GM19395 (cell line): Measurements from ENCODE around the gene RWDD1.
"Not testable (repeated sequence)": the region's sequence is repeated elsewhere in the genome, so short reads cannot be mapped to it uniquely, and the experiment has no call there.

Experiments used
- ATAC-seq: cut with Tn5 transposase; IDR thresholded peaks from one replicate; pipeline ENCODE4 v1.9.1; 2021; ENCODE audit warnings: mild to moderate bottlenecking, moderate library complexity; ENCODE audit not compliant: unreplicated experiment

The RWDD1 gene

DNA sequence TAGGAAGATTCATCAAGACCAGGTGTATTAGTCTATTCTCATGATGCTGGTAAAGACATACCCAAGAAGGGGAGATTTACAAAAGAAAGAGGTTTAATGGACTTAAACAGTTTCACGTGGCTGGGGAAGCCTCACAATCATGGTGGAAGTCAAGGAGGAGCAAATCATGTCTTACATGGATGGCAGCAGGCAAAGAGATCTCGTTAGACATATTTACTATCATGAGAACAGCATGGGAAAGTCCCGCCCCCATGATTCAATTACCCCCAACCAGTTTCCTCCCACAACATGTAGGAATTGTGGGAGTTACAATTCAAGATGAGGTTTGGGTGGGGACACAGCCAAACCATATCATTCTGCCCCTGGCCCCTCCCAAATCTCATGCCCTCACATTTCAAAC, 32.6 kb downstream of the RWDD1 start:
- not testable (repeated sequence) for ATAC-seq

DNA sequence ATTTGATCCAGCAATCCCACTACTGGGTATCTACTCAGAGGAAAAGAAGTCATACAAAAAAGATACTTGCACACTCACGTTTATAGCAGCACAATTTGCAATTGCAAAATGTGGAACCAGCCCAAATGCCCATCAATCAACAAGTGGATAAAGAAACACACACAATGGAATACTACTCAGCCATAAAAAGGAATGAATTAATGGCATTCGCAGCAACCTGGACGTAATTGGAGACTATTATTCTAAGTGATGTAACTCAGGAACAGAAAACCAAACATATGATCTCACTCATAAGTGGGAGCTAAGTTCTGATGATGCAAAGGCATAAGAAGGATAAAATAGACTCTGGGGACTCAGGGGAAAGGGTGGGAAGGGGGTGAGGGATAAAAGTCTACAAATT, 33.6 kb downstream of the RWDD1 start:
- ATAC-seq: not testable (repeated sequence)

DNA sequence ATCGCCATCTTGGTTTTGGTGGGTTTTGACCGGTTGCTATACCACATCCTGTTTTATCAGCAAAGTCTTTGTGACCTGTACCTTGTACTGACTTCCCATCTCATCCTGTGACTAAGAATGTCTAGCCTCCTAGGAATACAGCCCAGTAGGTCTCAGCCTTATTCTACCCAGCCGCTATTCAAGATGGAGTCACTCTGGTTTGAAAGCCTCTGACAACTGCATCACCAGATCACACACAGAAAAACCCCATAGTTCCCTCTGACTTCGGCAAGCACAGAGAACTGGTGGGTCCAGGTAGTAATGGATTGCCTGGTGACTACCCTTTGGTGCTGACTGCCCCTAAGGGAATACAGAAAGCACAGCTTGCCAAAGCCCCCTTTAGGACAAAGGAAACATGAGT, 34.6 kb downstream of the RWDD1 start:
- ATAC-seq: no peak

DNA sequence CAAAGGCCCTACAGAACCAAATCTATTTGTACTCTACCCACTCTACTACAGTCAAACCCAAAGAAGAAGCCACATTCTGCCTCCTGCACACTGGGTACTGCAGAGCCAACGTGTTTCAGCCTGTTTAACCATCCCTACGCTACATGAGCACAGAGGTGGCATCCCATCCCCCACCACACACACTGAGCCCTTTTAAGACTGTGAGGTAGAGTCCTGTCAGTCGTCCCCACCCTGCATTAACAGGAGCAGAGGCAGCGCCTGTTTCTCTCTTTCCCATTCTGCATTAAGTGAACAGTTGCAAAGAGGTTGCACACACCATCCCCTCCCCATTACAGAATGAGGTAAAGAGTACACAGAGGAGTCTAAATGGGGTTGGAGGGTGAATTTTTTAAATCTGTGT, 39.8 kb downstream of the RWDD1 start:
- ATAC-seq: no peak

DNA sequence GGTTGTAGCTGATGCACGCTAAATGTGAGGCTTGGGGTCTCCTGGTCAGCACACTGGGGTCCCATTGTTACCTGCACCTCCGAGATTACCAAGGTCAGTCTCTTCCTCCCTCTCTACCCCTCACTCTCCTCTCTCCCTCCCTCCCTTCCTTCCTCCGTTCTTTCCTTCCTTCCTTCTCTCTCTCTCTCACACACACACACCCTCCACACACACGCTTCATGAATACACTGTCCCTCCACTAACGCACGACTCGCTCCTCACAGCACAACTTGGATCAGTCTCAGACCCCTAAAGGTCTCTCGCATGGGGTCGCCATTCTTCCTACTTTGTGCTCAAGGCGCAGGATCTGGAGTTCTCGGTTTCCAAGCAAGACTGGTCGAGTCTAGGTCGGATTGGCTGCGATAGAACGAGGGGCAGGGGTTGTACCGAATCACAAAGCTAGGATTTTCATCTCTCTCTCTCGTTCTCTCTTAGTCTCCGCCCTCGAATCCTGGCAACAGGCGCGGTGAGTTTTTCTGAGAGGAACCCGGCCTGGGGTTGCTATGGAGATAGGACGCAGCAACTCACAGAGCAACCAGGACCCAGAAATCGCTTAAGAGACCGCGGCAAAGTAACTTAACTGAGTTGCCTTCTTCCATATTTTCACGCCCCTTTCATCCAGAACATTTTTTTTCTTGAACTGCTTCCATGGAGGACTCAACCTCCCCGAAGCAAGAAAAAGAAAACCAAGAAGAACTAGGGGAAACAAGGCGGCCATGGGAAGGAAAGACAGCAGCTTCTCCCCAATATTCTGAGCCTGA, 44.8 kb downstream of the RWDD1 start, which contains the start of gene RSPH4A:
RSPH4A (plus strand) TSS at position 543 of the 800 bp plus-strand sequence; CDS start at position 688, 145 bp downstream.
- peak; percentile 99 for ATAC-seq

DNA sequence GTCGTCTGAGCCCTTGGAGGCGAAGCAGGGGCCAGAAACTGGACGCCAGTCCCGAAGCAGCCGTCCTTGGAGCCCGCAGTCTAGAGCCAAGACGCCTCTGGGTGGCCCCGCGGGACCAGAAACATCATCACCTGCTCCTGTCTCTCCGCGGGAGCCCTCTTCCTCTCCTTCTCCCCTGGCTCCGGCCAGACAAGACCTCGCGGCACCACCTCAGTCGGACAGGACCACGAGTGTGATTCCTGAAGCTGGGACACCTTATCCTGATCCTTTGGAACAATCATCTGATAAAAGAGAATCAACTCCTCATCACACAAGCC, 45.4 kb downstream of the RWDD1 start:
- peak; percentile 37 for ATAC-seq

DNA sequence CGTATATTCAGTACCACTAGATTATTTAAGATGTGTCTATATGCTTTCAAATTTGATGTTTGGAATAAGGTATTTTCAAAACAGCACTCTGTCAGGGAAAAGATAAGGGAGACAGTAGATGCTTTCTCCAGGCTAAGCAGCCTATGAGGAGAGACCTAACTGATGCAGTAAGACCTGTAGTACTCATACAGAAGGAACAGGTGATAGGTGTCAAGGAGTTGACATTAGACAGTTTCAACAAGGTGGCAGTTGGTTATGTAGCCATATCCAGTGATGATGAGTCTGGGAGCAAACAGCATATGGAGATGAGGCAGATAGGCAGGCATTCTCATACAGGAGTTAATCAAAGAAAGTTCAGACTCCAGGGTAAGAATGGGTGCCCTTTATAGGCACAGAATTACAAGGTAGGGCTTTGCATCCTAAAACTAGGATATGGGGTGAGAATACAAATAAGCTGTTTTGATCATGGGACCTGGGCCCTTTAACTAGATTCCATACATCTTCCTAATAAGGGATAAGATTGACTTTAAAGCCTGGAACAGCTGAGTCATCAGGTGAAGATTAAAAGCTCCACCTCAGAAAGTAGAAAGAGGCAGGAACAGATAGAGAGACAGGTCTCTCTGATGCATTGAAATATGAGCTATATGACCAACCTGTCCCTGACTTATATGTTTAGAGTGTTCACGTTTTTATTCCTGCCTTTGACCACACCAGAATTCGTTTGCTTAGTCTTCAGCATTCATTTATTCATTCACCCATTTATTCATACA, 52.9 kb downstream of the RWDD1 start:
- no peak for ATAC-seq

DNA sequence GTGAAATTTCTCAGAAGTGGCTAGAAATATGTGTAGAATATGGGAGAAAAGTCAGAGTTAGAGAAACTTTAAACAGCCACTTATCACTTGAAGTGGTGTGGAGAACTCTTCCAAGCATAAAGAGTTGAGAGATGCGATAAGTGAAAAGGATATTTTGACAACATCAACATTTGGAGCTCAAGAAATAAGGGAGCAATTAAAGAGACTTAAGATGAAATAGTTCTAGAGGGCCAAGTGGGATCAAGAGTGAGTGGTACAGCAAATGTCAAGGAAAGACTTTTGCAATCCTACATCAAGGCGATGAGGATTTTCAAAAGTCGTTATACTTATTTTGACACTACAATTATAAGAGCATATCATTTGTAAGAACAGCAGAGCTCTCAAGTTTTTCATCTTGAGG, 54.6 kb downstream of the RWDD1 start:
- no peak for ATAC-seq

DNA sequence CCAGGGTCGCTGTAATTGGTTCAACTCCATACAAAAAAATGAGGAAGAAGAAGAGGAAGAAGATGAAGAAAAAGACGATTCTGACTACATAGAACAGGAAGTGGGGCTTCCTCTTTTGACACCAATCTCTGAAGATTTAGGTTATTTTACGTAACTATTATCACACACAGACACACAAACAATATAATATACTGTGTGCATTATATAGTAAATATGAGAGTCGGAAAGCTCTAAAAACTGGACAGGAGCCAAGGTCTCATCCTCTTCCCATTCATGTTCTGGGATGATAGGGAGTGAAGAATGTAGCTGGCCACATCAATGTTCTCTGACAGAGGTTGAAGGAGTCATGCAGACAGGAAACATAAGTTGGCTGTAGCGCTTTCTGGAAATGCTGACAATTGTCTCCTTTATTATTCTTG, 58.3 kb downstream of the RWDD1 start:
- ATAC-seq: no peak

DNA sequence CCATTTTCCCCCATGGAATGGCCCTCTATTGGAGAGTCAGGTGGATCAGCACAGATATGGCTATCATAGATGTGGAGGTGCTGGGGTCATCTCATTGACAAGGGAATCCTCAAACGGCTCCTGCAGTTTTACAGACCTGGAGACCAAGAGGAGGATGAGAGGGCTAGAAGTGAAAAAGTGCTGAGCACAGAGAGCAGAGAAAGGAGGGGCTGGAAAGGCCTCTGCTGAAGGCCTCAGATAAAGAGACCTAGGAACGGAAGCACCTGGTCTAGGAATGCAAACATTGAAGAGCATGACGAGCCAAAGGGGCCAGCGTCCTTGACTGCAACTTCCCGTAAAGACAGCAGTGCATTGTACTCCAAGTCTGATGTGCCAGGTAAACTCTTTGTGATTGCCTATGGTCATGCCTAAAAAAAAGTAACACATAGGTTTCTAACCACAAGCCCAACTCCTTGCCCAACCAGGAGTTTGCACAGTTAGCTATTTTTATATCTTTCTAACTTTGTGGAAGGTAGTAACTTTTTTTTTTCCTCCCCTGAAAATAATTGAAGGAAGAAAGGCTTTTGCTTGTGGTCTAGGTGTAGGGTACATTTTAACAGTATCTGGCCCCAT, 60.2 kb downstream of the RWDD1 start:
- peak; percentile 48 for ATAC-seq

DNA sequence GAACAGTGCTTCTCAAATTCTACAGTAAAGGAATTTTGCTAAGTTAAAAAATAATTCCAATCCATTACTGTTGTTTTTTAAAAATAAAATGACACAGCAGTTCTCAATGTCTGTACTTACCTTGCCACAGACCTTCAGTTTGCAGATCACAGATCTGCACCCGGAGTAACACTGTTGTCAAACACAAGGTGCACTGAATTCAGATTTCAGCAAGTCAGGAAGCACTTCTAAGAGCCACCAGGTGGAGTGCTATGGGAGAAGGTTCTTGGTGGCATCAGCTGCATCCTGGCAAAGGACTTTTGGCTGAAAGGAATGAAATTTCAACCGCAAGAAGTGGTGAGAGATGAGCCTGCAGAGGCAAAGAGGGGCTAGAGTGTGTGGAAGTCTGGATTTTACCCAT, 62.4 kb downstream of the RWDD1 start:
- peak; percentile 48 for ATAC-seq
